ENCODE results near the gene BCAN. TPM values are rescaled to one million over a fixed set of nuclear protein-coding genes. Genes with fewer than 3 reads are reported as not detected.

The BCAN gene
- total and polyA plus RNA-seq, 2 of the 4 experiments (the other 2 are of a cell fraction) = 0.07 TPM; not detected in 1

DNA sequence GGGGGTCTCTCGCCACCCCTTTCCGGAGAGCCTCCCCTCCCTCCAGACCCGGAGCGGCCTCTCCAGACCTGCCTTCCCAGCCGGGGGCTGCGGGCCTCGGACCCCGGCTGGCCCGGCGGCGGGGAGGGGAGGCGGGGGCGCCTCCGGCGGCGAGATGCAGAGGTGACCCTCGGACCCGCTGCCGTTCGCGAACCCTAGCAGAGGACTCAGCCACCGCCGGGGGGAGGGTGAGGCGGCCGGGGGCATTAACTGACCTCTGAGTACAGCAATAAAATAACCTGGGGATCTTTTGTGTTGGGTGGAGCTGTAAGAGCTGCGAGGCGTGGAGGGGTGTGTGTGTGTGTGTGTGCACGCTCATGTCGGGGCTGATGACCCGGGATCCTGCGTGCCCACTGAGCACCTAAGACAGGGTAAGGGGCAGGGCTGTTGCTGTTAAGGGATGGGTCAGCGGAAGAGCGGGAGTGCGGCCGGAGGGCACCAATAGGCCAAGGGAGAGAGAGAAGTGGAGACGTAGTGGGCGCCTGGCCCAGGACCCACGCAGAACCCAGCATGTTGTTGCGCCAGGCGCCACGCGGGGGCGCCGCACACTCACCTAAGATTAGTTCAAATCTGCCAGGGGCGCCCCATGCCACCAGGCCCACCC, 16.4 kb upstream of the BCAN start:
- H3K4ac ChIP-seq (ENCODE audit: low read depth, low read length) = no peak overlapping the region
- peak; percentile 28 for DNase-seq
- no peak overlapping the region for H3K18ac ChIP-seq (ENCODE audit: low read depth, low read length)
- peak overlapping the region; percentile 65 for H2AFZ ChIP-seq (replicated peaks; ENCODE audit: low read length, poor library complexity)
- no peak overlapping the region for H4K5ac ChIP-seq (ENCODE audit: low read depth, low read length)
- H3K79me1 ChIP-seq (ENCODE audit: low read depth in 1 of 2, low read length in 2 of 2) = no peaks in the 10 kb centered on the region
- dilution Hi-C loops (cut with HindIII; ENCODE audit: low sequenced_read_pairs, unreplicated experiment) (no loop called here), in situ Hi-C loops (cut with MboI; ENCODE audit: low sequenced_read_pairs) (no loop called here), intact Hi-C loops (cut with micrococcal nuclease) (loop anchor here (1.0 kb wide), 1 partner anchor 53 kb away; no protein-coding TSS in a partner anchor)
- H3K36me3 ChIP-seq (ENCODE audit: control insufficient read depth, insufficient read depth, low read length) = no peaks in the 10 kb centered on the region
- WGBS, 2 experiments (ENCODE audit: extremely low coverage in 2 of 2, insufficient read length in 1 of 2) = 0% methylated on average over 9 of the region's 45 CpGs; no CpG with 5 or more reads in 1 of the 2 experiments
- BruUV-seq (replicated peaks) = no TSS peak
- peak; percentile 71 for ATAC-seq (ENCODE audit: low read depth)
- H3K14ac ChIP-seq (replicated peaks; ENCODE audit: low read depth, low read length) = no peak overlapping the region
- ChIA-PET CTCF (interaction anchor here (0.7 to 1.9 kb wide), 2 partner anchors 17 to 32 kb away, joined by 3 to 14 read pairs; no protein-coding TSS in a partner anchor), POLR2A (ENCODE audit: unreplicated experiment) (no interaction called here)
- H3K9ac ChIP-seq (ENCODE audit: low read depth, low read length) = no peak overlapping the region
- no peak for TF ChIP-seq NFE2L2 (IDR thresholded peaks at IDR 0.05; ENCODE audit: low read depth, low read length)
- TF ChIP-seq SMC3 (IDR thresholded peaks at IDR 0.05; ENCODE audit: low read depth, low read length) = peak; percentile 50; the same call in 1 of the 2 replicates
- TF ChIP-seq, protein P1, sequence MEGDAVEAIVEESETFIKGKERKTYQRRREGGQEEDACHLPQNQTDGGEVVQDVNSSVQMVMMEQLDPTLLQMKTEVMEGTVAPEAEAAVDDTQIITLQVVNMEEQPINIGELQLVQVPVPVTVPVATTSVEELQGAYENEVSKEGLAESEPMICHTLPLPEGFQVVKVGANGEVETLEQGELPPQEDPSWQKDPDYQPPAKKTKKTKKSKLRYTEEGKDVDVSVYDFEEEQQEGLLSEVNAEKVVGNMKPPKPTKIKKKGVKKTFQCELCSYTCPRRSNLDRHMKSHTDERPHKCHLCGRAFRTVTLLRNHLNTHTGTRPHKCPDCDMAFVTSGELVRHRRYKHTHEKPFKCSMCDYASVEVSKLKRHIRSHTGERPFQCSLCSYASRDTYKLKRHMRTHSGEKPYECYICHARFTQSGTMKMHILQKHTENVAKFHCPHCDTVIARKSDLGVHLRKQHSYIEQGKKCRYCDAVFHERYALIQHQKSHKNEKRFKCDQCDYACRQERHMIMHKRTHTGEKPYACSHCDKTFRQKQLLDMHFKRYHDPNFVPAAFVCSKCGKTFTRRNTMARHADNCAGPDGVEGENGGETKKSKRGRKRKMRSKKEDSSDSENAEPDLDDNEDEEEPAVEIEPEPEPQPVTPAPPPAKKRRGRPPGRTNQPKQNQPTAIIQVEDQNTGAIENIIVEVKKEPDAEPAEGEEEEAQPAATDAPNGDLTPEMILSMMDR (conservative IDR thresholded peaks at IDR 0.05; ENCODE audit: low read depth, low read length) = peak; percentile 68
- no peak for TF ChIP-seq MAZ (IDR thresholded peaks at IDR 0.05; ENCODE audit: borderline replicate concordance, low read depth, low read length)
- no peak for TF ChIP-seq FOS (IDR thresholded peaks at IDR 0.05; ENCODE audit: low read depth, low read length)
- no peak for TF ChIP-seq CHD1 (IDR thresholded peaks at IDR 0.05; ENCODE audit: low read depth, low read length)
- TF ChIP-seq, protein P2, sequence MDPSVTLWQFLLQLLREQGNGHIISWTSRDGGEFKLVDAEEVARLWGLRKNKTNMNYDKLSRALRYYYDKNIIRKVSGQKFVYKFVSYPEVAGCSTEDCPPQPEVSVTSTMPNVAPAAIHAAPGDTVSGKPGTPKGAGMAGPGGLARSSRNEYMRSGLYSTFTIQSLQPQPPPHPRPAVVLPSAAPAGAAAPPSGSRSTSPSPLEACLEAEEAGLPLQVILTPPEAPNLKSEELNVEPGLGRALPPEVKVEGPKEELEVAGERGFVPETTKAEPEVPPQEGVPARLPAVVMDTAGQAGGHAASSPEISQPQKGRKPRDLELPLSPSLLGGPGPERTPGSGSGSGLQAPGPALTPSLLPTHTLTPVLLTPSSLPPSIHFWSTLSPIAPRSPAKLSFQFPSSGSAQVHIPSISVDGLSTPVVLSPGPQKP (IDR thresholded peaks at IDR 0.05; ENCODE audit: borderline replicate concordance, low read depth, low read length) = no peak
- TF ChIP-seq RCOR1 (IDR thresholded peaks at IDR 0.05; ENCODE audit: insufficient replicate concordance, low read length) = no peak
- TF ChIP-seq RAD21 (IDR thresholded peaks at IDR 0.05; ENCODE audit: low read length) = peak; percentile 65
- TF ChIP-seq CEBPB (IDR thresholded peaks at IDR 0.05; ENCODE audit: low read depth, low read length) = no peak
- TF ChIP-seq BHLHE40 (IDR thresholded peaks at IDR 0.05; ENCODE audit: low read depth, low read length) = no peak
- TF ChIP-seq RFX5 (IDR thresholded peaks at IDR 0.05; ENCODE audit: low read depth, low read length) = no peak
- H3K27ac ChIP-seq (ENCODE audit: insufficient read depth, low read length) = no peak overlapping the region
- H3K23ac ChIP-seq (ENCODE audit: low read depth, low read length) = peak overlapping the region; percentile 33; the same call in 1 of the 2 replicates
- no peak overlapping the region for H4K91ac ChIP-seq (ENCODE audit: insufficient read depth, low read depth, low read length)
- no peak overlapping the region for H2BK15ac ChIP-seq (ENCODE audit: low read depth, low read length)
- no peaks in the 10 kb centered on the region for H3K9me1 ChIP-seq (ENCODE audit: insufficient read depth, low read length)
- H3K9me3 ChIP-seq (ENCODE audit: control insufficient read depth, insufficient read depth, low read length) = no peaks in the 10 kb centered on the region
- H3K56ac ChIP-seq (ENCODE audit: extremely low read depth, insufficient read depth, low read length) = no peak overlapping the region
- H2BK5ac ChIP-seq (ENCODE audit: low read depth, low read length, poor library complexity, severe bottlenecking) = no peak overlapping the region
- H4K8ac ChIP-seq (ENCODE audit: low read depth in 2 of 2, low read length in 2 of 2) = no peak overlapping the region
- no peak overlapping the region for H2BK120ac ChIP-seq (ENCODE audit: low read depth, low read length)
- H3K4me3 ChIP-seq (ENCODE audit: insufficient read depth, low read depth, low read length) = no peak overlapping the region
- H2AK9ac ChIP-seq (replicated peaks; ENCODE audit: low read depth, low read length, poor library complexity) = no peak overlapping the region
- no peak overlapping the region for H2BK20ac ChIP-seq (ENCODE audit: low read depth, low read length)
- H3K27me3 ChIP-seq (ENCODE audit: control insufficient read depth, insufficient read depth, low read length) = peaks cover 54% of the 10 kb centered on the region
- no peak overlapping the region for H2AK5ac ChIP-seq (ENCODE audit: low read depth, low read length)
- peaks cover 4% of the 10 kb centered on the region for H3K4me1 ChIP-seq (ENCODE audit: control insufficient read depth, insufficient read depth, low read length)
- H3K4me2 ChIP-seq (ENCODE audit: low read depth, low read length) = no peak overlapping the region; the same call in 1 of the 2 replicates
- H4K20me1 ChIP-seq (ENCODE audit: insufficient read depth, low read length) = peaks cover 7% of the 10 kb centered on the region

Data from IMR-90 (cell line).